HepG2 (cell line): ENCODE measurements around the gene PSMB3. TPM values are rescaled to one million over a fixed set of nuclear protein-coding genes. Genes with fewer than 3 reads are reported as not detected.

ENCODE experiments used
- AKAP8 ChIP-seq: sonication (generic); formaldehyde crosslinking; IDR thresholded peaks from 2 replicates; pipeline ENCODE4 v1.5.1; 2020; ENCODE audit warnings: mild to moderate bottlenecking, missing genetic modification reagents
- CBFB ChIP-seq: sonication (generic); formaldehyde crosslinking; IDR thresholded peaks from 2 replicates; pipeline ENCODE4 v1.4.0; 2020; ENCODE audit warnings: missing genetic modification reagents
- CCAR2 ChIP-seq: fragments of 200-400 bp; formaldehyde crosslinking; optimal IDR thresholded peaks from 2 replicates; pipeline ENCODE3; 2018; ENCODE audit warnings: low read depth, mild to moderate bottlenecking, low read length, moderate library complexity
- DR1 ChIP-seq: sonication (generic); formaldehyde crosslinking; IDR thresholded peaks from 2 replicates; pipeline ENCODE4 v1.8.0; 2021; ENCODE audit warnings: mild to moderate bottlenecking, missing genetic modification reagents, inconsistent platforms
- GTF3A ChIP-seq: sonication (generic); formaldehyde crosslinking; conservative IDR thresholded peaks from 2 replicates; pipeline ENCODE4 v1.4.0; 2020; ENCODE audit warnings: mild to moderate bottlenecking, missing genetic modification reagents
- HCFC1 ChIP-seq: fragments of 150-350 bp; IDR thresholded peaks from 2 replicates; pipeline ENCODE4 v1.6.1; 2014; ENCODE audit warnings: low read depth, low read length
- HDAC6 ChIP-seq: fragments of 200-600 bp; sonication (generic); IDR thresholded peaks from 2 replicates; pipeline ENCODE4 v1.7.0; 2017; ENCODE audit warnings: mild to moderate bottlenecking, antibody characterized with exemption, low read length, low read depth
- MYNN ChIP-seq: sonication (generic); formaldehyde crosslinking; IDR thresholded peaks from 2 replicates; pipeline ENCODE4 v1.4.0; 2020; ENCODE audit warnings: mild to moderate bottlenecking, low read depth, missing genetic modification reagents
- NRL ChIP-seq: sonication (generic); formaldehyde crosslinking; IDR thresholded peaks from 2 replicates; pipeline ENCODE4 v1.5.0; 2020; ENCODE audit warnings: missing genetic modification reagents, mild to moderate bottlenecking, moderate library complexity, borderline replicate concordance
- RAD21 ChIP-seq: fragments of 450-650 bp; formaldehyde crosslinking; IDR thresholded peaks from 2 replicates; pipeline ENCODE4 v1.5.0; 2020; ENCODE audit warnings: mild to moderate bottlenecking
- RFX1 ChIP-seq: fragments of 450-650 bp; IDR thresholded peaks from 2 replicates; pipeline ENCODE4 v1.6.1; 2017
- RXRA ChIP-seq: sonication (generic); formaldehyde crosslinking; IDR thresholded peaks from 2 replicates; pipeline ENCODE4 v1.5.1; 2020; ENCODE audit warnings: missing genetic modification reagents
- SALL1 ChIP-seq: sonication (generic); formaldehyde crosslinking; IDR thresholded peaks from 2 replicates; pipeline ENCODE4 v1.8.0; 2022; ENCODE audit warnings: mild to moderate bottlenecking, missing genetic modification reagents
- ZNF251 ChIP-seq: sonication (generic); formaldehyde crosslinking; IDR thresholded peaks from 2 replicates; pipeline ENCODE4 v1.9.0; 2021; ENCODE audit warnings: mild to moderate bottlenecking, missing genetic modification reagents
- ZNF33A ChIP-seq: sonication (generic); formaldehyde crosslinking; IDR thresholded peaks from 2 replicates; pipeline ENCODE4 v1.5.1; 2020; ENCODE audit warnings: missing genetic modification reagents, mild to moderate bottlenecking, moderate library complexity, borderline replicate concordance
- ZNF430 ChIP-seq: sonication (generic); formaldehyde crosslinking; IDR thresholded peaks from 2 replicates; pipeline ENCODE4 v1.9.0; 2021; ENCODE audit warnings: mild to moderate bottlenecking, missing genetic modification reagents
- ZNF496 ChIP-seq: sonication (generic); formaldehyde crosslinking; IDR thresholded peaks from 2 replicates; pipeline ENCODE4 v1.8.1; 2023; ENCODE audit warnings: mild to moderate bottlenecking, moderate library complexity, missing genetic modification reagents; ENCODE audit not compliant: insufficient replicate concordance
- ZNF552 ChIP-seq: sonication (generic); formaldehyde crosslinking; IDR thresholded peaks from 2 replicates; pipeline ENCODE4 v1.9.0; 2022; ENCODE audit warnings: missing genetic modification reagents, mild to moderate bottlenecking, borderline replicate concordance
- ZNF558 ChIP-seq: sonication (generic); formaldehyde crosslinking; IDR thresholded peaks from 2 replicates; pipeline ENCODE4 v1.9.0; 2022; ENCODE audit warnings: mild to moderate bottlenecking, missing genetic modification reagents, borderline replicate concordance
- ZNF674 ChIP-seq: sonication (generic); formaldehyde crosslinking; IDR thresholded peaks from 2 replicates; pipeline ENCODE4 v1.5.0; 2020; ENCODE audit warnings: low read depth, mild to moderate bottlenecking, missing genetic modification reagents
- polyA plus RNA-seq, 8 experiments: library from polyadenylated mRNA; depleted of rRNA in 3 of 8; stranded (reverse) in 7 of 8; unstranded in 1 of 8; fragments of >200 nt; fragmentation: Illumina TruSeq in 4 of 8; extraction: Trizol in 4 of 8; gene quantifications; 2 replicates each; pipeline versions ENCODE4 v1.2.1 to v1.2.3, GENCODE V29; 2011 to 2016; ENCODE audit warnings: low read depth in 4 of 8, missing spikeins in 1 of 8, mixed read lengths in 1 of 8; ENCODE audit not compliant: insufficient read depth in 1 of 8
- total RNA-seq, 5 experiments: library from RNA; depleted of rRNA; stranded (reverse); fragments of >200 nt; fragmentation: Illumina TruSeq; extraction: Trizol; gene quantifications; 2 replicates each; pipeline ENCODE4 v1.2.3, GENCODE V29; 2016; ENCODE audit warnings: low read depth in 1 of 5
- TF ChIP-seq, protein P1 (sequence below): sonication (generic); formaldehyde crosslinking; IDR thresholded peaks from 2 replicates; pipeline ENCODE4 v1.8.0; 2022; ENCODE audit warnings: missing genetic modification reagents, mild to moderate bottlenecking, moderate library complexity, borderline replicate concordance
- TF ChIP-seq, protein P2 (sequence below): sonication (generic); formaldehyde crosslinking; IDR thresholded peaks from 2 replicates; pipeline ENCODE4 v1.4.0; 2020; ENCODE audit warnings: missing genetic modification reagents, borderline replicate concordance
- TF ChIP-seq, protein P3 (sequence below): sonication (generic); formaldehyde crosslinking; conservative IDR thresholded peaks from 2 replicates; pipeline ENCODE4 v1.4.0; 2020; ENCODE audit warnings: missing genetic modification reagents
- TF ChIP-seq, protein P4 (sequence below): IDR thresholded peaks from 2 replicates; pipeline ENCODE4 v1.6.1; 2016; ENCODE audit warnings: mild to moderate bottlenecking, missing biosample characterization, missing genetic modification reagents

The PSMB3 gene
- total and polyA plus RNA-seq, 2 of the 13 experiments (the other 11 are each of a cell fraction or from before 2014, with no cell fraction given), result 366 to 517 TPM

DNA sequence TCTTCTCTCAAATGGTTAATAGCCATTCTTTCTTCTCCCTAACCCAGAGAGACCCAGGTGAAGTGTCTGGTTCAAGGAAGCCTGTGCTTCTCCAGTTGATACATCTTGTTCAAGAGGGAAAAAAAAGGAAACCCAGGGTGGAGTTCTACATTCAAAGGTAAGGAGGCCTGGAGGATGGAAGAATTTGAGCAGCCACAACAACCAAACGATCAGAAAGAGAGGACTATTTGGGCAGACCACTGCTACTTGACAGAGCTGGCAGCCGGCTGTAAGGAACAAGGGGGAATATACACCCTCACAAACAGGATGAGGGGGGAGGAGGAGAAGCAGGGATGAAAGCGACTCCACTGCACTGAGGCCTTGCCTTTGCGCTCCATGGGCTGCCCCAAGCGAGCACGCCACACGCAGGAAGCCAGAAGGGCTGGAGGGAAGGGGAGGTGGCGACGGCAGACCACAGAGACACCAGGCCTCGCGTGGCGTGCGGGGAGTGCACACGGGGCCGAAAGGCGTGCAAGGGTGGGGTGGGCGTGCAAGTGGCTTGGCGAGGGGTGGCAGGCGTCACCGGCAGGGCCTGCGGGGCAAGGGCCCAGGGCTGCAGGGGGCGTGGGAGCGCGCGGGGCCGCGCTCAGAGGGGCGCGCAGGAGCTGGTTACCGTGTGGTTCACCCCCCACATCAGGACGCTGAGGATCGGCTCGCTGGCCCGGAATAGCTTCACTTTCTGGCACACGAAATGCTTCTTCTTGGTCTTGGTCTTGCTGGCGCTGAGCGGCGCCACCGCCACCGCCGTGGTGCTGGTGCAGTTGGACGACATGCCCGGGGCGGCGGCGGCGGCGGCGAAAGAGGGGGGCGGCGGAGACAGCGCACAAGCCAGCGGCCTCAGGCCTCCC is 46.3 kb downstream of the PSMB3 start (continued):
- TF ChIP-seq, protein P1, sequence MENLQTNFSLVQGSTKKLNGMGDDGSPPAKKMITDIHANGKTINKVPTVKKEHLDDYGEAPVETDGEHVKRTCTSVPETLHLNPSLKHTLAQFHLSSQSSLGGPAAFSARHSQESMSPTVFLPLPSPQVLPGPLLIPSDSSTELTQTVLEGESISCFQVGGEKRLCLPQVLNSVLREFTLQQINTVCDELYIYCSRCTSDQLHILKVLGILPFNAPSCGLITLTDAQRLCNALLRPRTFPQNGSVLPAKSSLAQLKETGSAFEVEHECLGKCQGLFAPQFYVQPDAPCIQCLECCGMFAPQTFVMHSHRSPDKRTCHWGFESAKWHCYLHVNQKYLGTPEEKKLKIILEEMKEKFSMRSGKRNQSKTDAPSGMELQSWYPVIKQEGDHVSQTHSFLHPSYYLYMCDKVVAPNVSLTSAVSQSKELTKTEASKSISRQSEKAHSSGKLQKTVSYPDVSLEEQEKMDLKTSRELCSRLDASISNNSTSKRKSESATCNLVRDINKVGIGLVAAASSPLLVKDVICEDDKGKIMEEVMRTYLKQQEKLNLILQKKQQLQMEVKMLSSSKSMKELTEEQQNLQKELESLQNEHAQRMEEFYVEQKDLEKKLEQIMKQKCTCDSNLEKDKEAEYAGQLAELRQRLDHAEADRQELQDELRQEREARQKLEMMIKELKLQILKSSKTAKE, result peak; percentile 26; the same call in 1 of the 2 replicates
- TF ChIP-seq ZNF552 (CRISPR knock-in tag), result no peak
- no peak for TF ChIP-seq HDAC6
- no peak for TF ChIP-seq GTF3A (CRISPR knock-in tag)
- peak; percentile 95 for TF ChIP-seq AKAP8
- no peak; the same call in 1 of the 2 replicates for TF ChIP-seq ZNF558 (CRISPR knock-in tag)
- no peak for TF ChIP-seq RFX1
- TF ChIP-seq, protein P2, sequence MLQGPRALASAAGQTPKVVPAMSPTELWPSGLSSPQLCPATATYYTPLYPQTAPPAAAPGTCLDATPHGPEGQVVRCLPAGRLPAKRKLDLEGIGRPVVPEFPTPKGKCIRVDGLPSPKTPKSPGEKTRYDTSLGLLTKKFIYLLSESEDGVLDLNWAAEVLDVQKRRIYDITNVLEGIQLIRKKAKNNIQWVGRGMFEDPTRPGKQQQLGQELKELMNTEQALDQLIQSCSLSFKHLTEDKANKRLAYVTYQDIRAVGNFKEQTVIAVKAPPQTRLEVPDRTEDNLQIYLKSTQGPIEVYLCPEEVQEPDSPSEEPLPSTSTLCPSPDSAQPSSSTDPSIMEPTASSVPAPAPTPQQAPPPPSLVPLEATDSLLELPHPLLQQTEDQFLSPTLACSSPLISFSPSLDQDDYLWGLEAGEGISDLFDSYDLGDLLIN, result no peak
- no peak for TF ChIP-seq ZNF251 (CRISPR knock-in tag)
- TF ChIP-seq ZNF496, result no peak
- TF ChIP-seq DR1 (CRISPR knock-in tag), result no peak
- TF ChIP-seq, protein P3, sequence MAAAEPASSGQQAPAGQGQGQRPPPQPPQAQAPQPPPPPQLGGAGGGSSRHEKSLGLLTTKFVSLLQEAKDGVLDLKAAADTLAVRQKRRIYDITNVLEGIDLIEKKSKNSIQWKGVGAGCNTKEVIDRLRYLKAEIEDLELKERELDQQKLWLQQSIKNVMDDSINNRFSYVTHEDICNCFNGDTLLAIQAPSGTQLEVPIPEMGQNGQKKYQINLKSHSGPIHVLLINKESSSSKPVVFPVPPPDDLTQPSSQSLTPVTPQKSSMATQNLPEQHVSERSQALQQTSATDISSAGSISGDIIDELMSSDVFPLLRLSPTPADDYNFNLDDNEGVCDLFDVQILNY (CRISPR knock-in tag), result peak; percentile 11; the same call in 1 of the 2 replicates
- TF ChIP-seq ZNF430 (CRISPR knock-in tag), result peak; percentile 39; the same call in 1 of the 2 replicates
- TF ChIP-seq ZNF33A (CRISPR knock-in tag), result no peak
- 0 out of 2 replicates have a peak, but pooled peaks have one; percentile 33 for TF ChIP-seq RAD21 (CRISPR knock-in tag)
- TF ChIP-seq HCFC1, result no peak
- TF ChIP-seq MYNN (CRISPR knock-in tag), result 0 out of 2 replicates have a peak, but pooled peaks have one; percentile 21
- TF ChIP-seq, protein P4, sequence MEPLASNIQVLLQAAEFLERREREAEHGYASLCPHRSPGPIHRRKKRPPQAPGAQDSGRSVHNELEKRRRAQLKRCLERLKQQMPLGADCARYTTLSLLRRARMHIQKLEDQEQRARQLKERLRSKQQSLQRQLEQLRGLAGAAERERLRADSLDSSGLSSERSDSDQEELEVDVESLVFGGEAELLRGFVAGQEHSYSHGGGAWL (CRISPR knock-in tag), result peak; percentile 66; the same call in 1 of the 2 replicates
- peak; percentile 54; the same call in 1 of the 2 replicates for TF ChIP-seq CBFB (CRISPR knock-in tag)
- TF ChIP-seq SALL1, result peak; percentile 84
- TF ChIP-seq CCAR2, result no peak
- peak; percentile 74; the same call in 1 of the 2 replicates for TF ChIP-seq ZNF674
- peak; percentile 87; the same call in 1 of the 2 replicates for TF ChIP-seq NRL
- peak; percentile 59; the same call in 1 of the 2 replicates for TF ChIP-seq RXRA (CRISPR knock-in tag)
